GM18505 (cell line): ENCODE measurements around the gene LRP8.

Experiments
- ATAC-seq: cut with Tn5 transposase; IDR thresholded peaks from one replicate; pipeline ENCODE4 v1.9.1; 2021; ENCODE audit not compliant: unreplicated experiment
- POLR2A ChIP-seq: IDR thresholded peaks from 4 replicates; pipeline ENCODE4 v1.6.1; 2011; ENCODE audit warnings: borderline replicate concordance; ENCODE audit not compliant: insufficient read depth, insufficient read length; ENCODE audit errors: extremely low read depth

The LRP8 gene

GRCh38 chr1:53303726-53304515 is 23.9 kb downstream of the LRP8 start:
- TF ChIP-seq POLR2A, result no peak
- no peak for ATAC-seq

GRCh38 chr1:53303243-53303642 is 24.6 kb downstream of the LRP8 start:
- ATAC-seq, result no peak
- TF ChIP-seq POLR2A, result no peak

GRCh38 chr1:53299233-53299632 is 28.6 kb downstream of the LRP8 start:
- TF ChIP-seq POLR2A, result no peak
- no peak for ATAC-seq

- no peak for TF ChIP-seq POLR2A
- no peak for ATAC-seq
Observed at GRCh38 chr1:53298045-53298637, 29.7 kb downstream of the LRP8 start.

GRCh38 chr1:53297195-53297594 is 30.7 kb downstream of the LRP8 start:
- no peak for ATAC-seq
- TF ChIP-seq POLR2A, result no peak

- no peak for ATAC-seq
Observed at GRCh38 chr1:53296117-53296749, 31.6 kb downstream of the LRP8 start.

GRCh38 chr1:53295726-53296116 is 32.1 kb downstream of the LRP8 start:
- no peak for ATAC-seq

More at GRCh38 chr1:53296117-53296749, 31.6 kb downstream of the LRP8 start:
- no peak for TF ChIP-seq POLR2A

GRCh38 chr1:53295295-53295694 is 32.6 kb downstream of the LRP8 start:
- ATAC-seq, result no peak

More at GRCh38 chr1:53295726-53296116, 32.1 kb downstream of the LRP8 start:
- no peak for TF ChIP-seq POLR2A

GRCh38 chr1:53294567-53294966 is 33.3 kb downstream of the LRP8 start:
- no peak for ATAC-seq
- TF ChIP-seq POLR2A, result no peak

More at GRCh38 chr1:53295295-53295694, 32.6 kb downstream of the LRP8 start:
- TF ChIP-seq POLR2A, result no peak

GRCh38 chr1:53294061-53294460 is 33.8 kb downstream of the LRP8 start:
- ATAC-seq, result no peak
- TF ChIP-seq POLR2A, result no peak

GRCh38 chr1:53293123-53293522 is 34.7 kb downstream of the LRP8 start:
- ATAC-seq, result no peak
- no peak for TF ChIP-seq POLR2A

- TF ChIP-seq POLR2A, result no peak
- ATAC-seq, result no peak
Observed at GRCh38 chr1:53292690-53293089, 35.2 kb downstream of the LRP8 start.

GRCh38 chr1:53291574-53291973 is 36.3 kb downstream of the LRP8 start:
- no peak for TF ChIP-seq POLR2A
- ATAC-seq, result no peak
